ENCODE measurements around the gene COA1.

DNA sequence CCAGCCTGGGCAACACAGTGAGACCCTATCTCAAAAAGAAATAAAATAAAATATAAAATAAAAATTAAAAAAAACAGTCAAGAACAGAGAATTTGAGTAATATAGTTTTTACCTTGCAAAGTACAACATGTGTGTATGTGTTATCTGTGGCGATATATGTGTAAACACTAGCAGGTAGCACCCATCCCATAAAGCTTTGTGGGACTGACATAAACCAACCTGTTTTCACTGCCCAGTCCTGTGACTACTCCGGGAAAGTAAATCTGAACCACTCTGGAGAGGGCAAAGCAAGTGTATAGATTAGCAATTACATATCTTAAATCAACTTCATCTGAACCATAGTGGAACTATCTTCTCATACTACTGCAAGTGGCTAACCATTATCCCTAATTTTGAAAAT lies 72.3 kb downstream of the COA1 start:
- TF ChIP-seq POLR2A (IDR thresholded peaks at IDR 0.05) (no peak), CTCF (IDR thresholded peaks at IDR 0.05) (no peak)

Data from testis (tissue), 2 donors.